HG03432 (cell line): ENCODE results near the gene HIRIP3.

Source experiments
- ATAC-seq: cut with Tn5 transposase; IDR thresholded peaks from one replicate; pipeline ENCODE4 v1.9.1; 2021; ENCODE audit warnings: mild to moderate bottlenecking, moderate library complexity; ENCODE audit not compliant: unreplicated experiment

Gene HIRIP3

DNA sequence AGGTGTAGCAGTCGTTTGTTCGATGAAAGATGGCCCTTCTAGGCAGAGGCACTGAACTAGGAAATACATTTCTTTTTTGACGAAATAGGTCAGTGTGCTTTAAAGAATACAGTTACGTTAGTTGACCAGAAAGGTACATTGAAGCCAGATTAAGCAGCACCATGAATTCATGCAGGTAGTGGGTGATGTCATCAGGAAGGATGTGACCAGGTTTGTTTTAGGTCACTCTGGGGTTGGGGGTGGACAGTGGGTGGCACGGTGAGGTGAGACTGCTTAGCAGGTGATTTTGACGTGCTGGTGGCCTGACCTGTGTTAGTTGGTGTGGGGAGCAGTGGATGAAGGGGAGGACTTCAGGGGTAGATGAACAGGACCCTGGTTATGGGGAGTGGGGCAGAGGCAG is 4.2 kb upstream of the HIRIP3 start:
- ATAC-seq: no peak

DNA sequence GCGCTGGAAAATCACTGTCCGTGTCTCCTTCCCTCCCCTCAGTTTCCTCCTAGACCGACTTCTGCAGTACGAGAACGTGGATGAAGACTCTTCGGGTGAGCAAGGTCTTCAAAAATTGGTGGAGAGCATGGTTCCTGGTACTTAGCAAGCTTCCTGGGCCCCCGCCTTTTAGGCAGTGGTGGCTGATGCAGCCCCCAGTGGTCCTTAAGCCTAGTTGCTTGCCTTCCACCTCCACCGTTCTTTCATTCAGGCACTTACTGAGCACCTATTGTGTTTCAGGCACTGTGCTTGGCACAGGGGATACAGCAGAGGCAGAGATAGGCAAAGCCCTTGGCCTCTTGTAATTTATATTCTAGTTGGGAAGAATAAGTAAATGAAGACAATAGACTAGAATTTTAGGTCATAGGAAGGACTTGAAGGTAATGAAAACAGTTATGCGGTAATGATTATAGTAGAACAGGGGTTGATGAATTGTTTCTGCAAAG is 1.4 kb upstream of the HIRIP3 start:
- no peak for ATAC-seq

DNA sequence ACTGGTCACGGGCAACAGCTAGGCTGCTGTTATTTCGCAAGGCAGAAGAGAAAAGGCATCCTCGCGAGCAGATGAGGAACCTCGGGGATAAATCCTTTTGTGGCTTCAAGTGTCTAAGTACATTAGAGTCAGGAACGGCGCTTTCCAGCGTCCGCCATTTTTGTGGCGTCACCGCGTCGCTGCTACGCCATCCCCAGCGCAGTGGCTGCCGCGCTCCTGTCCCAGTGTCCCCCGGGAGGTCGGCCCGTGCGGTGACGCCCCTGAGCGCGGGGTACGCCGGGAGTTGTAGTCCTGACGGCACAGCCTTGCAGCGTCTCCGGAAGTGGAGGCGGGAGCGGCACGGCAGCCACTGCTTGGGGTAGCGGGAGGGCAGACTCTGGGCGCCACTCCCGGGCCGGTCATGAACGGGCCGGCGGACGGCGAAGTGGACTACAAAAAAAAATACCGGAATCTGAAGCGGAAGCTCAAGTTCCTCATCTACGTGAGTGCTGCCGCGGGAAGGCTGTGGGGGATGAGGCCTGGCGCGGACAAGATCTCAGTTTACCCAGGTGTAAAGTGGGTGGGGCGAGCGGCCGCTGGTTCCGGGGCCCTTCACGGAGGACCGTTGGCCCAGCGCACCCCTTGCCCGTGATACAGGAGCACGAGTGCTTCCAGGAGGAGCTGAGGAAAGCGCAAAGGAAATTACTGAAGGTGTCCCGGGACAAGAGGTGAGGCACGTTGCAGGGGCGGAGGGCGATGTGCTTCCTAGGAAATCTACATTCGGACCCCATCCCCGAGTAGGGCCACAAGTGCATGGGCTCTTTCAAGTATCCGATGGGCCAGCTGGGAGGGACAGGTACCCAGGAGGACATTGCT is 721 bp upstream of the HIRIP3 start, which contains the start of gene INO80E:
Gene INO80E, plus strand, starts transcription at position 331 of the 855 bp plus-strand sequence. Its CDS starts 70 bp downstream, at position 401.
- peak; percentile 90 for ATAC-seq

- ATAC-seq: peak; percentile 31
These were observed 655 bp downstream of the HIRIP3 start for GRCh38 chr16:29994600-29995323.

- no peak for ATAC-seq
These were observed 1.4 kb downstream of the HIRIP3 start for GRCh38 chr16:29993903-29994599.

GRCh38 chr16:29993191-29993902 is 2.1 kb downstream of the HIRIP3 start:
- no peak for ATAC-seq

GRCh38 chr16:29992344-29992967 is 3.0 kb downstream of the HIRIP3 start:
- no peak for ATAC-seq

DNA sequence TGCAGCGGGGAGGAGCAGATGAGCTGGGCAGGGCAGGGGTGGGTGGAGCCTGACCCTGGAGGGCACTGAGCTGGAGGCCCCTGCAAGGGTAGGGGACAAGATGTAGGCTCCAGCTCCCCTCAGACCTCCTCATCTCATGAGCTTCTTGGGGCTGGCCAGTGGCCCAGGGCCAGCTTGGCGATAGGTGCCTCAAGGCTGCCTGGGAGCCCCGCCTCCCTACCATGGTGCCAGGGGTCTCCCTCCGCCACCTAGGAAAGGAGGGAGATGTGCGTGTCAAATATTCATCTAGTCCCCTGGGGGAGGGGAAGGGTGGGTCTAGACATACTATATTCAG is 3.9 kb downstream of the HIRIP3 start:
- no peak for ATAC-seq

GRCh38 chr16:29990883-29991570 is 4.4 kb downstream of the HIRIP3 start:
- ATAC-seq: no peak

DNA sequence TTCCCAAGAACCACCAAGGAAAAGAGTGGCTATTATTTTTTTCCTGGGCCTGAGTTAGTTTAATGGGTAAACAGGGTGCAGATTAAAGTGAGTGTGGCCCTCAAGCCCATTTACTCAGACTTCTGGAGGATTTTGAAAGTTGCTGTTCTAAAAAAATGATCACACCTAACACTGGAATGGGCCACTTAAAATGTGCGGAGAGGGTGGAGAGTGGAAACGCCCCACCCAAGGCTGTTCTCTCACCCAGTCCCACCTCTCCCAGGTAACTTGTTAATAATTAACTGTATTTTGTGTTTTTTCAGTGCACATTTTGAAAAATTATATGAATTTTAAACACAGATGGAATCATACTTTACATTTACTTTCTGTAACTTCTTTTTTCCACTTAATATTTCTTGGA is 5.4 kb downstream of the HIRIP3 start:
- no peak for ATAC-seq

- ATAC-seq: no peak
These were observed 6.1 kb downstream of the HIRIP3 start for GRCh38 chr16:29989111-29989858.

DNA sequence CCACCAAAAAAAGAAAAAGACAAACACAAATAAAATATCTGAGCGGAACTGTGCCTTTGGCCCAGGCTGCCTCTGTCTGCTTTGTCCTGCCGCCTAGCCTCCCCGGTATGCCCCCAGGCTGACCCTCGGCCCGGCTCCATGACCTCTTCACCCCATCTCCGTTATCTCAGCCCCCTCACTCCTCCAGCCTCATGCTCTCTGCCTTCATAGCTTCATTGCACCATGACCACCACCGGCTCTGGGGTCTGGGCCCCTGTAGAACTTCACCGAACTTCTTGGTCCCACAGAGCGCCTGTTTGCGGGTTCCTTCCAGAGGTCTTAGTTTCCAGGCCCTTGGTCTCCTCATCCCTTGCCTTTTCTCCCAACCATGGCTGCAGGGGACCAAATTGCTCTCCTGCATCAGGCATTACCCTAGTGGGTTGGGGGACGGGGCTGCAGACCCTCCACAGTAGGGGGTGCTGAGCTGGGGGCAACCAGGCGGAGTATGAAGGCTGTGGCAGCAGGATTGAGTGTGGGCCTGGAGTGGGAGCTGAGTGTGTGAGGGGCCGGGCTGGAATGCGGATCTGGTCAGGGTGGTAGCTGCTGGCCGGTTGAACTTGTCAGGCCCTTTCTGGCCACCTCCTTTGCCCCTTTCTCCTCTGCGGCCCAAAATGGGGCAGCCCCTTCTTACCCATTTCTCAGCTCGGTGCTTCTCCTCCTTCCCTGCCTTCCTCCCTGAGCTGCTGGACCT is 6.9 kb downstream of the HIRIP3 start:
- ATAC-seq: no peak

DNA sequence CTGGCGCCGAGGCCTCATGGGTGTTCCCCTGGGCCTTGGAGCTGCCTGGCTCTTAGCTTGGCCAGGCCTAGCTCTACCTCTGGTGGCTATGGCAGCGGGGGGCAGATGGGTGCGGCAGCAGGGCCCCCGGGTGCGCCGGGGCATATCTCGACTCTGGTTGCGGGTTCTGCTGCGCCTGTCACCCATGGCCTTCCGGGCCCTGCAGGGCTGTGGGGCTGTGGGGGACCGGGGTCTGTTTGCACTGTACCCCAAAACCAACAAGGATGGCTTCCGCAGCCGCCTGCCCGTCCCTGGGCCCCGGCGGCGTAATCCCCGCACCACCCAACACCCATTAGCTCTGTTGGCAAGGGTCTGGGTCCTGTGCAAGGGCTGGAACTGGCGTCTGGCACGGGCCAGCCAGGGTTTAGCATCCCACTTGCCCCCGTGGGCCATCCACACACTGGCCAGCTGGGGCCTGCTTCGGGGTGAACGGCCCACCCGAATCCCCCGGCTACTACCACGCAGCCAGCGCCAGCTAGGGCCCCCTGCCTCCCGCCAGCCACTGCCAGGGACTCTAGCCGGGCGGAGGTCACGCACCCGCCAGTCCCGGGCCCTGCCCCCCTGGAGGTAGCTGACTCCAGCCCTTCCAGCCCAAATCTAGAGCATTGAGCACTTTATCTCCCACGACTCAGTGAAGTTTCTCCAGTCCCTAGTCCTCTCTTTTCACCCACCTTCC is 7.9 kb downstream of the HIRIP3 start:
- no peak for ATAC-seq

GRCh38 chr16:29986931-29987330 is 8.5 kb downstream of the HIRIP3 start:
- ATAC-seq: no peak

- ATAC-seq: no peak
These were observed 9.2 kb downstream of the HIRIP3 start for GRCh38 chr16:29986231-29986630.

DNA sequence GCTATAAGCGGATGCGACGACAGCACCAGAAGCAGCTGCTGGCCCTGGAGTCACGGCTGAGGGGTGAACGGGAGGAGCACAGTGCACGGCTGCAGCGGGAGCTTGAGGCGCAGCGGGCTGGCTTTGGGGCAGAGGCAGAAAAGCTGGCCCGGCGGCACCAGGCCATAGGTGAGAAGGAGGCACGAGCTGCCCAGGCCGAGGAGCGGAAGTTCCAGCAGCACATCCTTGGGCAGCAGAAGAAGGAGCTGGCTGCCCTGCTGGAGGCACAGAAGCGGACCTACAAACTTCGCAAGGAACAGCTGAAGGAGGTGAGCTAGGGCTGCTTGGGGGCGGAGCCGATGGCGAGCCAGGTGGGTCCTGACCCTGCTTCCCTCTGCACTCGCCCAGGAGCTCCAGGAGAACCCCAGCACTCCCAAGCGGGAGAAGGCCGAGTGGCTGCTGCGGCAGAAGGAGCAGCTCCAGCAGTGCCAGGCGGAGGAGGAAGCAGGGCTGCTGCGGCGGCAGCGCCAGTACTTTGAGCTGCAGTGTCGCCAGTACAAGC is 10.1 kb downstream of the HIRIP3 start:
- ATAC-seq: no peak

GRCh38 chr16:29984764-29985147 is 10.7 kb downstream of the HIRIP3 start:
- no peak for ATAC-seq
